ENCODE measurements around the gene OVAAL.
A peak's percentile ranks its signal among the peaks of the same experiment; 100 is the strongest.

The OVAAL gene

DNA sequence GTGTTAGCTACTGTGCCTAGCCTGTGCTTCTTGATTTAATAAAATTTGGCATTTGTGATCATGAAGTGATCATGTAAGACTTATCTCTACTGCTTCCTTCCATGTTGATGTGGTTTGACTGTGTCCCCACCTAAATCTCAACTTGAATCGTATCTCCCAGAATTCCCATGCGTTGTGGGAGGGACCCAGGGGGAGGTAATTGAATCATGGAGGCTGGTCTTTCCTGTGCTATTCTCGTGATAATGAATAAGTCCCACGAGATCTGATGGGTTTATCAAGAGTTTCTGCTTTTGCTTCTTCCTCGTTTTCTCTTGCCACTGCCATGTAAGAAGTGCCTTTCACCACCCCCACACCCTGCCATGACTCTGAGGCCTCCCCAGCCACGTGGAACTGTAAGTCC lies at the start of gene OVAAL:
Gene OVAAL, plus strand, starts transcription at position 301 of the 400 bp plus-strand sequence.
- no peak for DNase-seq (ENCODE audit: low spot score)

DNA sequence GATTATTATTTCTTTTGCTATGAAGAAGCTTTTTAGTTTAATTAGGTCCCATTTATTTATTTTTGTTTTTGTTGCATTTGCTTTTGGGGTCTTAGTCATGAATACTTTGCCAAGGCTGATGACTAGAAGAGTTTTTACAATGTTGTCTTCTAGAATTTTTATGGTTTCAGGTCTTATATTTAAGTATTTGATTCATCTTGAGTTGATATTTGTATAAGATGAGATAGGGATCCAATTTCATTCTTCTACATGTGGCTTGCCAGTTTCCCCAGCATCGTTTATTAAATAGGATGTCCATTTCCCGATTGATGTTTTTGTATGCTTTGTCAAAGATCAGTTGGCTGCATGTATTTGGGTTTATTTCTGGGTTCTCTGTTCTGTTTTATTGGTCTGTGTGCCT lies 47.9 kb upstream of the OVAAL start:
- no peak for DNase-seq (ENCODE audit: low spot score)

DNA sequence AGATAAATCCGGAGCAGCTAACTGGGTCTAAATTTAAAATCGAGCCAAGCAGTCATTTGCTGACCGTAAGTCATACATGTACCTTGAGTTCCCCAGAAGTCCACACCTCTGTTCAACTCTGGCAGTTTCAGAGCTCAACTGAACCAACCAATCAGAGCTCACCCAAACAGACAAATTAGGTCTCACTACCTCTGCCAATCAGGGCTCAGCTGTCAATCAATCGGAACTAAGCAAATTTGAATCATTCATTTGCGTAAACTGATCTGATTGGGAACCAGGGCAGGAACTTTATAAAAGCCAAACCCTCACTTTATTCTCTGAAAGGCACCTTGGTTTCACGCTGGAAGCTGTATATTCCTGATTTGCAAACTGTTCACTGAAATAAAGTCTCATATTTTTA lies 45.2 kb upstream of the OVAAL start:
- DNase-seq (ENCODE audit: low spot score), result no peak

DNA sequence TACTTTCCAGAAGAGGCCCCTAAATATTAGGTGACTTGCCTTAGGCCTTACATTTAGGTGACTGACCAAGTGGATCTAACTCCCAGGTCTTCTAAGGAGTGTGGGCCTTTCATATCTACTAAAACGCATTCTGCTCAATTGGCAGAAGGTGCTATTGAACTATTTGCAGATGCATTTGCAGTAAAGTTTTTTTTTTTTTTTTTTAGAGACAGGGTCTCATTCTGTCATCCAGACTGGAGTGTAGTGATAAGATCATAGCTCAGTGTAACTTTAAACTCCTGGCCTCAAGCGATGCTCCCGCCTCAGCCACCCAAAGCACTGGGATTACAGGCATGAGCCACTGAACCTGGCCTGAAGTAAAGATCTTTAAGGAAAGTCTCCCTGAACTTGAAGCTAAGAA lies 43.4 kb upstream of the OVAAL start:
- no peak for DNase-seq (ENCODE audit: low spot score)

DNA sequence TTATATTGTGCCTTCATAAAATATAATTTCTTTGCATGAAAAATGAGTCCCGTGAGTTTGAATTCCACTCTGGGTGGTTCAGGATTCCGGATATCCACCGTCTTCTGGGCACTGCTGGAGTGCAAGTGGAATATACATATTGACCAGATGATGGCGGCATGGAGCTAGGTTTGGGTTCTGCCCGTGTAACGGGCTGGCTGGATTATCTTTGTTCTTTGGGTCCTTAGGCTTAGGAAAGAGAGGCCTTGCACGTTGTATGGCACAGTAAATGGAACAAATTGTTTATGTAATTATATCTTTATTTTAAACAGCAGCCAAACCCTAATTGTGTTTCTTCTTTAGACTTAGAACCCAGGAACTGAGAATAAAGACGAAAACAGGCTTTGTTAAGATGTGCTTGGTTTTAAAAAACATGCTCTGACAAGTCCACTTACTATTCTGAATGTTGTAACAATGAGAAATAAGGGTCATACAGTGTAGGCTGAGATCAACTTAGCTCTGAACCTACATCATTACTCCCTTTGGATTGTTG lies 42.8 kb upstream of the OVAAL start:
- peak; percentile 92 for DNase-seq (ENCODE audit: low spot score)

DNA sequence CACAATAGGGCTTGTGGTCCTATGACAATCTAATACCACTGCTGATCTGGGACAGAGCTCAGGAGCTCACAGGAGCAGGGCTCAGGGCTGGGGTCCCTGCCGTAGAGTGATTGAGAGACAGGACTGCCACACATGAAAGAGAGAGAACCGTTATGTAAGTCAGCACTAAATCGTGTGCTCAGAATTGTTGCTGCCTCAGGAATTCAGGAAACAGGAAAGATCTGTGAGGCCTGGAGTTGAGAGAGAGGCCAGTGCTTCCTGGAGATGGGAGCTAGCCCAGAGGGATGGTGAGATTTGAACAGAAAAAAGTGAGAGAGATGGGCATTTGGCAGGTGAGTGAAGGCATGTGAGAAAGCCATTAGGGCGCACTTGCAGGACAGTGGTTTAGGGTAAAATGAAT lies 38.9 kb upstream of the OVAAL start:
- DNase-seq (ENCODE audit: low spot score), result no peak

DNA sequence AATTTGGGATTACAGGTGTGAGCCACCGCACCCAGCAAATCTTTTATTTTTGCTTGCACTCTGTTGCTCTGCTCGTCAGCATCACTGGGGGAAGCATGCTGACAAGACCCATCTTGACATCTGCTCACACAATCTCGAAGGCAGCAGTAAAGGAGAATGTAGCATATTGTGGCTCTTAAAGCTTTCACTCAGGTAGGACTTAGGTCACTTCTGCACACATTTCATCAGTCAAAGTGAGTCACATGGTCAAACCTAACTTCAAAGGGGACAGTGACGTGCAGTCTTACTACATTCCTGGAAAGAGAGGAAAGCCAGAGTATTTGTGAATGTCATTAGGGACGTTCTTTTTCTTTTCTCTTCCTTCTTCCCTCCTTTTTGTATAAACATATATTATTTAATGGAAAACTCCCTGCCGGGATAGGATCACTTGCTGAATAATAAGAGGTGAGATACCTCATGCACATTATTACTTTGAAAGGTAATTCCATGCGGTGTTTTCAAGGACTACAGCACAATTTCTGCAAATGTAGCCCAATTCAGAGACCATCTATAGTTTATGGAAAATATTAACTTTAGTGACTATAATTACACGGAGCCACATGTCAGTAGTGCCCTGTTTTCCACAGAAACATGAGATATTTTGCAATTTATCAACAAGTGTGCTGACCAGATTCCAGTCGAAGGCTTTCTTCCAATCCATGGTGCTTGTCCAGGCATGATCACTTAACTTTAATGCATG lies 37.1 kb upstream of the OVAAL start:
- no peak for DNase-seq (ENCODE audit: low spot score)

DNA sequence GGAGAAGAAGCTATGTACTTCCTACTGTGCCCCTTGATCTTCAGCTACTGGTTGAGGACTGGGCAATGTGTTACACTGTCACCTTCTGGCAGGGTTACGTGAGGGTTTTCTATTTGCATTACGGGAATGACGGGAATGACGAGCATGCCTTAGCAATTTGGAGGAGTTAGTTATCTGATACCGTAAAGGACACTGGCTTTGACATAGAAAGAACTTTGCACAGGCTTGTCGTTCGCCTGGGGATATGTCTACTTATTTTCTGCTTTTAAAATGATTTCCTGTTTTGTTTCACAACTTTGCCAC lies 36.6 kb upstream of the OVAAL start:
- no peak for DNase-seq (ENCODE audit: low spot score)

DNA sequence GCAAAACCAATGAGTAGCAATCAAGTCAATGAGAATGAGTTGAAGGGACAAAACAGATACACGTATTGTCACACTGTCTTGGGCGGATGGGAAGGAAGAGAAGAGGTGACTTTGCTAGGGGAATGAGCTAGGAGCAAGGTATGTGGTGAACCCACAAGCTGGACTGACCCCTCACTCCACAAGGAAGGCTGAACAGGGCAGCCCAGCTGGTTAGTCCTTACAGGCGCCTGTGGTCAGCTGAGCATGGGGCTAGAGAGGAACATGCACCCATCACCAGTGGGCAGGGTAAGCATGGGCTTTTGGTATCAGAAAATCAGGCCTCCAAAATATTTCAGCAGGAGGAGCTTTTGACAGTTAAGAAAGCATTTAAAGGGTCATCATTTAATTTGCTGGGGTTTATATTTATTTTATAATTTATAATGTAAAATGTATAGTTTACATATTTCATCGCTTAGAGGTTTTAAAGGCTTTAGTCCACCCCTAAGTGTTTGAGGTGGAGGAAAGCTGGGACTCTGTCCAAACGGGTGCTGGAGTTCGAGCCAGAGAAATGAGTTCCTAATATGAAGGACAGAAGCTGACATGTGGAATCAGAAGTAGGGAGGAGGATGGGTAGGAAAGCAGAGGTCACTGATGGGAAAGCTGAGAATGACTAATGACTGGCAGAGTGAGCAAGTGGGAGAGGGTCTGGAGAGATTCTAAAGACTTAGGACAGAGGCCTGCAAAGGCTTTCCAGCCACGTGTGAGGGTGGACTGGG lies 34.4 kb upstream of the OVAAL start:
- no peak for DNase-seq (ENCODE audit: low spot score)

DNA sequence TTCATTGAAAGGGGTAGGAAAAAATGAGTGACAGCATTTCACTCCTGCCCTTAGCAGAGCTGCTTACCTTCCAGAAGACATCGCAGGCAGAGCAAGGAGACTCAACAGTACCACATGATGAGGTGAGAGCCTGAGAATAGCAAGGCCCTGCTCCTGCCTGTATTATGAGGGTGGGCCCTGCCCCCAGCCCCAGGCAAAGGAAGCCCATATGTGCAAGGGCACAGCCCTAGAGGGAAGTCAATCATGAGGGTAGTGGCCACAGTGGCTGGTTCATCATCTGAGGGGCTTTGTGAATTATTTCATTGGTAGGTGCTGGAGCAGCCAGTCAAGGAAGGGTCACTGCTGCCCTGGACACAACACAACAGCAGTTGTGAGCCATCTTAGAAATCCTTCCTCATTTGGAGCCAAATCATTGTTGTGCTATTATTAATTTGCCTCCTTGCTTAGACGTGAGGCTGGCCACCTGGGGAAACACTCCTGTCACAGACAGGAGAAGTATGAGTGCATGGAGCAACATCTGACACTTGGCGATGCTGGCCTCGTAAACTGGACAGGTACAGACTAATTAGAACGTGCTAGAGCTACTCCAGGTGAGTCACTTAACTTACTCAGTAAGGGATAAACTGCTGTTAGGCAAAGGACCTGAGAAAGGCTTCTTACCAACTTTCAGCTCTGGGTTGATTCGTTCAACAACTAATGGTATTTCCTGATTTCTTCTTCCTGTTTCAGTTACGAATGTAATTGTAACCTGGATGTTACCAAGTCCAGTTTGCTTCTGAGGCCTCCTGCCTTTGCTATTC lies 33.6 kb upstream of the OVAAL start:
- DNase-seq (ENCODE audit: low spot score), result no peak

DNA sequence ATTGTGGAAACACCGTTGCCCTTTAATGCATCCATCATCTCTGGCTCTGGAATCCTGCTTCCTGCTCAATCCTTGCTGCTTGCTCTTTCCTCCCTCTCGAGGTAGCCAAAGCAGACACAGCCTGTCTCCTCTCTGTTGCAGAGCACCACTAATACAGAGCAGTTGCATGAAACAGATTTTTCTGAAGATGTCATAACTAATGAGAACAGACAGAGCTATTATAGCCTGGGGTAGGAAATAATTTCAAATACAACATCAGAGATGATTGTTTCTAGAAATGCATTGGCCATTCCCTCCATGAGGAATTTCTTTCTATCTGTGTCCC lies 33.1 kb upstream of the OVAAL start:
- DNase-seq (ENCODE audit: low spot score), result no peak

DNA sequence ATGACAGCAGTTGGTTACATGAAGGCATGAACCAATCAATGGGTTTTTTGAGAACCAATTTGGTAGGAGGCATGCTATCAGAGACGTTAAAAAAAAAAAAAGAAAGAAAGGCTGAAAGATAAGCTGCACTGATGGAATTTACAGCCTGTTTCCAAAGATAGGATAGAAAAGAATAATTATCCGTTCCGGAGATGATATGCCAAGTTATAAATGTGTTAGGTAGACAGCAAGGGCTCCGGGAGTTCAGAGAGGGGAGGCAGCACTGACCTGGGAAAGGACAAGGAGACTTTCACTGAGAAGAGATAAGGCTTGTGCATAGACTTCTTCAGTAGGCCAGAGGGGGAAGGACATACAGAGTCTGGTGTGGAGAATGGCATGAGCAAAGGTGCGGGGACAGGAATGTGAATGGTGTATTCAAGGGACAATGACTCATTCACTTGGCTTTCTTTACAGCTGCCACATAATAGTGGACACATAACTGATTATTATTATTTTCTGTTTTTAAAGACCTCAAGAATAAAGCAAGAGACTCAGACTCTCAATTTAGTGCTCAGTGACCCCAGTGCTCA lies 31.6 kb upstream of the OVAAL start:
- no peak for DNase-seq (ENCODE audit: low spot score)

DNA sequence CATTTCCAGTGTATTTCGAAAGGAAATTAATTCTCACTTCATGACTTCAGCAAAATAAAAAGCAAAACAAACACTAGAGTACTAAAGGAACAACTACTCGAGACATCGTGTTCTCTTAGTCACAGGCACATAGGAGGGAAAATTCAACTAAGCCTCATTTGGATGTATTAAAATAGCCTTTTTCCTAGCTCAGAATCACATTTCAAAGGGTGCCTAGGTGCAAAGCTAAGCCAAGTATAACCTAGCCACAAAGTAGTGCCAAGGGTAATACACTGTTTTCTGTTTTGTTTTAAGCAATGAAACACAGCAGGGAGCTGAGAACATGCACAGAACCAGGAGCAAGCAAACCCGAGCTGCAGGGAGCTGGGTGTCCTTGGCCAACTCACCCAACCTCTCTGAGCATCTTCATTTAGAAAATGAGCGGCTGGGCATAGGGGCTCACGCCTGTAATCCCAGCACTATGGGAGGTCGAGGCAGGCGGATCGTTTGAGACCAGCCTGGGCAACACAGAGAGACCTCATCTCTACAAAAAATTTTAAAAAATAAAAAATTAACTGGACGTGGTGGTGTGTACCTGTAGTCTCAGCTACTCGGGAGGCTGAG lies 29.8 kb upstream of the OVAAL start:
- DNase-seq (ENCODE audit: low spot score), result no peak

DNA sequence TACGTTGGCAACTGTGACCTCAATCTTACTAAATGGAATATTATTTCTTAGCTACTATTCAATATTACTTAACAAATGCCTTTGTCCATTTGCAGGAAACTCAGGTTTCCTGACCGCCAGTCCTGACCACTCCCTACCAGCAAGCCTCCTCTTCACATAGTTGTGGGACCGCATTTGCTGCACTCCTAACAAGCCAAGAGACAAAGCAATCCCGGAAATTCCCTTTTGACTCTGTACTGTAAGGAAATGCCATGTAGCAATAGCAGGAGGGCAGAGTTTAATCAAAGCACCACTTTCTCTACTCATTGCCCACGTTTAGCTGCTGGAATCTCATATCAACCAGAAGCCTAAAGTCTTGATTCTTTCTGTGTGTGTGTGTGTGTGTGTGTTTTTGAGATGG lies 28.3 kb upstream of the OVAAL start:
- DNase-seq (ENCODE audit: low spot score), result no peak

DNA sequence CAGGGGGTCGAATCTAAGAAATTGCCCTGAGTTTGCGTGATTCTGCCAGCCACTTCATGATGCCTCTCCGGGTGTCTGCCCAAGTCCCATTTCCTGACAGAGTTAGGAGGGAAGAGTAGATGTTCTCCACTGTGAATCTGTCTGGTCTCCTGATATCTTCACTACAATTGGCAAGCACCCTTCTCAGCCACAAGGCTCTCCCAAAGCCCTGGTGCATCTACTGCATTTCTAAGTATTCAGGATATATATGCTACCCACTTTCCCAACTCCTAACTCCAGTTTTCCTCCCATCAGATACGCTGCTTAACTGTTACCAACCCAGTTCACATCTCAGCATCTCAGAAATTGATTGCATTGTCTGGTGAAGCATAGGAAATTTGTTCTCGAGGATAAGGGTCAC lies 25.9 kb upstream of the OVAAL start:
- no peak for DNase-seq (ENCODE audit: low spot score)

DNA sequence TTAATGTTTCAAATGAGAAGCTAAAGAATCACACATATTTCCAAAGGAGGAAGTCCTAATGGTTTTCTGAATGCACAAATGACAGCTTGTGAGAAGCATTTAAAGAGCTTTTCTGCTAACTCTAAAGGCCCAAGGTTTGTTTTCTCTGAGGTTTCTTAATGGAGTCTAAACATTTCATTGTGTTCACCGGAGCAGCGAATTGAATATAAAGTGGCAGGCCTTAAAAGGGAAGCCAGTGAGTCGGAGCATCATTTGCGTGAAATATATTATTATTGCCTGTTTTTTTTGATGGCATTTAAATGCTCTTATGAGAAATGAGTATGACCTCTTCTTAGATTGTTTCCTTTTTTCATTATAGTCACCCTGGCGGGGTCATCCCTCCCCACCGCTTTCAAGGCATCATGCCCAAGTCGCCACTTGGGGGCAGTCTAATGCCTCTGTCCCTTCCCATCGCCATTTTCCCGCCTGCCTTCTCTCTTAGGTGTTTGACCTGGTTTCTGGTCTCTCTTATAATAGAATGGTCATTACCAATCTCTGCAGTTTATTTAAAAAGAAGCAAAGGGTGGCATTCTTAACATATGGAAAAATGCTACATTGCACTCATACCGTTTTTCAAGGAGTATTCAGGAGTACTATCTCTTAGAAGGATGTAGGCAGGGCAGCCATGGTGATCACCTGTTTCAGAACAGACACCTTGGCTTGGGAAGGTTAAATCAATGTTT lies 25.3 kb upstream of the OVAAL start:
- DNase-seq (ENCODE audit: low spot score), result peak; percentile 82

DNA sequence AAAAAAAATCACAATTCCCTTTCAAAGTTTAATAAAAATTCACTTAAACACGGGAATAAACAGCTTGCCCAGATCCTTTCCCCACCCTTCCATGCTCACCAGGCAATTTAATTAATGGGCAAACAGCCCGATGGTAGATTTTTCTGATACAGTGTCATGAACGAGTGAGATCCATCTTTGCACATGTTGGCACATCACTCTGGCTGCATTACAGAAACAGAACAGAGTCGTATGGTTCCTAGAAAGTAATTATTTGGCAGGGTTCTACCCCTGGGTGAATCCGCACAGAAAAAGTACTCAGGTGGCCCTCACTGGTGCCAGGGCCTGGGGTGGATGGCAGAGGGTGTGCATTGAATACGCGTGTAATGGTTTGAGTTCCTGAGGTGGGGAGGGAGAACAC lies 24.6 kb upstream of the OVAAL start:
- DNase-seq (ENCODE audit: low spot score), result no peak

DNA sequence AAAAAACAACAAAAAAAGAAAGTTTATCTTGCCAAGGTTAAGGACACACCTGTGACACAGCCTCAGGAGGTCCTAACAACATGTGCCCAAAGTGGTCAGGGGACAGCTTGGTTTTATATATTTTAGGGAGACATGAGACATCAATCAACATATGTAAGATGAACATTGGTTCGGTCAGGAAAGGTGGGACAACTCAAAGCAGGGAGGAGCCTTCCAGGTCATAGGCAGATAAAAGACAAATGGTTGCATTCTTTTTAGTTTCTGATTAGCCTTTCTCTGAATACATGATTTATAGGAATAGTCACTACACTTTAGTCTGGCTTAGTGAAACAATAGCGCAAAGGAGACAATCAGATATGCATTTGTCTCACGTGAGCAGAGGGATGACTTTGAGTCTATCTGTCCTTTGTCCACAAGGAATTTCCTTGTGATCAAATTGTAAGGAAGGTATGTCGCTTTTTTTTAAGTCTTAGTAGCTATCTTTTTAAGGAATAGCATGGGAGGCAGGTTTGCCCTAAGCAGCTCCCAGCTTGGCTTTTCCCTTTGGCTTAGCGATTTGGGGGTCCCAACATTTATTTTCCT lies 23.3 kb upstream of the OVAAL start:
- no peak for DNase-seq (ENCODE audit: low spot score)

DNA sequence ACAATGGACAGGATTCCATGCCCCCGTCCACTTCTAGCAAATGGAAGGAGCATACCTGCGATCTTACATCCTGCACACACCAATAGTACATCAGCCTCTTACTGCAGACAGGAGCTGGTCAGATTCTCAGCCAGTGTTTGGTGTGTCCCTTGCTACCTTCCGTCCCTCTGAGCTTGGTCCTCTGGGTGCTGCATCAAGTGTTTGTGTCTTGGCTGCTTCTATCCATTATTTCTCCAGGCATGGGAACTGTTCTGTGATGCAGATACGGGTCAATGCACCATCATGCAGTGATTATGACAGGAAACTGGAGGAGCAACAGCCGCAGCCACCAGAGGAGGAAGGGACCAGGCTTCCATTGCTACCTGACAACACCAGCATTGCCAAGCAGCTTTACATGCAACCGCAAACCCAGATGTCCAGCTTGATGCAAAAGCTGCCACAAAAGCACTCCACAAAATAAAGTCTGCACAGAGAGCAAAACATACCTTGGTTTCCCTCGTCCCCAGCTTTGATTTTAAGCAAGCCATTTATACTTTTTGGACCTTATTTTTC lies 21.9 kb upstream of the OVAAL start:
- no peak for DNase-seq (ENCODE audit: low spot score)

DNA sequence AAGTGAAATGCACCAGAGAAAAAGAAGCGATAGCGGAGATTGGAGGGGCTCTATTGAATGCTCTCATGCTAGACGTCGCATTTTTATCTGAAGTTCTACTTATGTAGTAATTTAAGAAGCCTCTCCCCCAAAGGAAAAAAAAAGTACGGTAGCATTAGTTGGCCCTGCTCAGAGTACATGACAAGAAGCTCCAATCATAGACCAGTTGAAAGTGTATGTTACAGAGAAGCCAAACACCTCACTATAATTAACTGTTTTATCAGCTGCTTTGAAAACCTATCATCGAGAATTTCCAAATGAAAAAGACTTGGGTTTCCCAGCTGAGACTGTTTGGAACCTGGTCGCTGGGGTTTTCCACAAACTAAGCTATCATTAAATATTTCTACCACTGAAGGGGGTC lies 19.6 kb upstream of the OVAAL start:
- no peak for DNase-seq (ENCODE audit: low spot score)
